Right lobe of liver (tissue), 4 donors: ENCODE results near the gene STAM.

Source experiments
- CTCF ChIP-seq, 4 donors: fragments of 200-600 bp in 3 of 4; fragments of 450-650 bp in 1 of 4; IDR thresholded peaks; one replicate each; pipeline versions ENCODE4 v1.5.1 to v1.8.0; 2016 to 2022; ENCODE audit warnings: antibody characterized with exemption in 4 of 4, mild to moderate bottlenecking in 2 of 4
- POLR2A ChIP-seq: fragments of 450-650 bp; IDR thresholded peaks from one replicate; pipeline ENCODE4 v1.6.1; 2017; ENCODE audit warnings: antibody characterized with exemption, mild to moderate bottlenecking
- donor health status: DM: no; HTN: no; CAD: no.
- donor health status: DM: no; HTN: no; CAD: no.
- donor health status: DM: no; HTN: yes; CAD: no.

DNA sequence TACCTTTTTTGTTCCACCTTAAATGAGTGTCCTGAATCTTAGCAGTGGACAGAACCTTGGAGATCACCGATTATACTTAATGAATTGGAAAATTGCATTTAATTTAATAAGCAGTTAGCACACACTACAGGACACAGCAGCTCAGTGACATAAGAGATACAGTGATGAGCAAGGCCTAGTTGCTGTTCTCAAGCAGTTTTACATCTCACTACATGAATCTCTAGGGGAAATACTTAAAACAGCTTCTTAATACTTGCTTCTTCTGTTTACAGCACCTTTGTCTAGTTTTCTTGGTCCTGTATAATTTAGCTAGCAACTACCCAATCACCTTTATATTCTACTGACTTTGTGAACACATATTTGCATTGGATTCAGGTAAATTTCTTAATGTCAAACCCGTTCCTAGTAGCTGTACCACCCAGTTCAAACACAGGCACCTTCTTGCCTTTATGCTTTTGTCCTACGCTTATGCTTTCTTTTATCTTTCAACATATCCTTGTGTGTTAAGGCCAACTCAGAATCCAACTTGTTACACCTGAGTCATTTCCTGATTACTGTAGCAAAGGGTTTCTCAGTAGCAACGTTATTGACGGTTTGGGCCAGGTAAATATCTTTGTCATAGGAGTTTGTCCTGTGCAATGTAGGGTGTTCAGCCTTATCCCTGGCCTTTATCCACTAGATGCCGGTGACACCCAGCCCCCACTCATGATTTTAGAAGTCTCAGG lies 1.8 kb downstream of the STAM start:
- TF ChIP-seq CTCF (IDR thresholded peaks at IDR 0.05) (no peak), POLR2A (no peak)
